ENCODE data around the gene THRB.

GRCh38 chr3:24278543-24278942 lies 216.1 kb downstream of the THRB start:
- TF ChIP-seq CTCF (IDR thresholded peaks at IDR 0.05) (no peak), POLR2A (IDR thresholded peaks at IDR 0.05) (no peak)
